Prostate gland (tissue), 2 donors: Measurements from ENCODE around the gene WDR20. TPM values are rescaled to one million over a fixed set of nuclear protein-coding genes. Genes with fewer than 3 reads are reported as not detected.

Source experiments
- DNase-seq: peaks from one replicate; pipeline ENCODE4 v3.0.0-alpha.2; 2019; ENCODE audit warnings: low spot score
- H3K27ac ChIP-seq, 2 donors: fragments of 200-600 bp; sonication (generic); 2 replicates each; pipeline ENCODE4 v1.5.1; 2017 to 2019
- H3K27me3 ChIP-seq: fragments of 200-600 bp; sonication (generic); replicated peaks from 2 replicates; pipeline ENCODE4 v1.5.1; 2019; ENCODE audit not compliant: insufficient read depth
- H3K36me3 ChIP-seq, 2 donors: fragments of 200-600 bp; sonication (generic); 1 replicate in 1 of 2; 2 replicates in 1 of 2; pipeline versions ENCODE4 v1.5.1 to v1.8.1; 2017 to 2019
- H3K4me1 ChIP-seq: fragments of 200-600 bp; sonication (generic); replicated peaks from 2 replicates; pipeline ENCODE4 v1.5.1; 2019
- H3K4me3 ChIP-seq, 2 donors: fragments of 200-600 bp; sonication (generic); 2 replicates each; pipeline ENCODE4 v1.5.1; 2017 to 2019
- H3K9me3 ChIP-seq: fragments of 200-600 bp; sonication (generic); 2 replicates; pipeline ENCODE4 v1.5.1; 2017
- CTCF ChIP-seq, 4 experiments: fragments of 200-600 bp in 2 of 4; fragments of 450-650 bp in 2 of 4; sonication (generic) in 2 of 4; IDR thresholded peaks; 1 replicate in 3 of 4; 2 replicates in 1 of 4; pipeline ENCODE4 v1.5.1; 2016 to 2019; ENCODE audit warnings: antibody characterized with exemption in 4 of 4, mild to moderate bottlenecking in 2 of 4, moderate library complexity in 2 of 4
- POLR2A ChIP-seq: fragments of 450-650 bp; IDR thresholded peaks from one replicate; pipeline ENCODE4 v1.6.1; 2016; ENCODE audit warnings: antibody characterized with exemption, mild to moderate bottlenecking
- POLR2AphosphoS5 ChIP-seq: sonication (generic); formaldehyde crosslinking; IDR thresholded peaks from one replicate; pipeline ENCODE4 v1.6.1; 2017; ENCODE audit warnings: antibody characterized with exemption
- WGBS: methylation state at CpG from one replicate; pipeline ENCODE4 v1.1.5; 2018; 5-methylcytosine and 5-hydroxymethylcytosine counted together
- intact Hi-C: fragments of 100-400 bp; cut with DNase I; formaldehyde crosslinking; loops from one replicate; pipeline ENCODE4 v1.14.2; 2022
- total RNA-seq, 2 donors: library from RNA; depleted of rRNA; stranded (reverse); fragments of >200 nt; gene quantifications; one replicate each; pipeline ENCODE4 v1.1.0, GENCODE V29; 2016

The WDR20 gene
- total RNA-seq, 2 donors from 2014 or later = 36.6 to 38.6 TPM

- WGBS = 67% methylated on average over 9 of the region's 9 CpGs
- Histone ChIP-seq H3K9me3 (no peaks in the 10 kb centered on the region), H3K27ac (no peak overlapping the region), H3K4me1 (no peaks in the 10 kb centered on the region), H3K4me3 (no peak overlapping the region), H3K27me3 (no peaks in the 10 kb centered on the region), H3K36me3 (no peaks in the 10 kb centered on the region)
- DNase-seq = no peak
- TF ChIP-seq POLR2A = no peak
- TF ChIP-seq CTCF (IDR thresholded peaks at IDR 0.05) = no peak
- no peak for TF ChIP-seq POLR2AphosphoS5
- intact Hi-C loops = no loop called here
Measured at GRCh38 chr14:102182936-102183619, 43.4 kb downstream of the WDR20 start.

DNA sequence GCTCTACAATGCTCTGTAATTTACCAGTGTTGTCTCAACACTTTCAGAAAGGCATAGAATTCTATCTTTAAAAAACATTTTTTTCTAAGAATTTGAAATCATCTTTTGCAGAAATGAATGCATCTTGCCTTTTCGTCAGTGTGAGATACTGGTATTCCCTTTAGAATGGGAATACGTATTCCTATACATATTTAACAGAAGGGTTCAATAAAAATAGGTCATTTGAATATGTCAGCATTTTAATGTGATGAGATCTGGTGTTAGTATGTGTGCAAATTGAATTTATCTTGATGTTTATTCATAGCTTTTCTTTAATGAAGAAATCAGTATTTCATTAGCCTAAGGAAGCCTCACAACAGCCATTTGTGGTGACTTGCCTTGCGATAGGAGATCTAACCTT is 44.2 kb downstream of the WDR20 start:
- WGBS = 97% methylated on average over 3 of the region's 3 CpGs
- no peak for DNase-seq
- Histone ChIP-seq H3K9me3 (no peaks in the 10 kb centered on the region), H3K27ac (no peak overlapping the region), H3K4me3 (no peak overlapping the region), H3K36me3 (no peaks in the 10 kb centered on the region), H3K27me3 (no peaks in the 10 kb centered on the region), H3K4me1 (no peaks in the 10 kb centered on the region)
- no peak for TF ChIP-seq POLR2AphosphoS5
- intact Hi-C loops = no loop called here

- 83% methylated on average over 14 of the region's 14 CpGs for WGBS
- intact Hi-C loops = no loop called here
- H3K36me3 ChIP-seq = no peaks in the 10 kb centered on the region
- H3K27ac ChIP-seq = no peak overlapping the region
- no peaks in the 10 kb centered on the region for H3K4me1 ChIP-seq
- TF ChIP-seq CTCF (IDR thresholded peaks at IDR 0.05) = no peak
- no peak for TF ChIP-seq POLR2A
- no peak for TF ChIP-seq POLR2AphosphoS5
- no peaks in the 10 kb centered on the region for H3K9me3 ChIP-seq
- no peak overlapping the region for H3K4me3 ChIP-seq
- no peaks in the 10 kb centered on the region for H3K27me3 ChIP-seq
- no peak for DNase-seq
Measured at GRCh38 chr14:102184316-102185035, 44.8 kb downstream of the WDR20 start.

- DNase-seq = no peak
- Histone ChIP-seq H3K4me1 (no peaks in the 10 kb centered on the region), H3K4me3 (no peak overlapping the region), H3K36me3 (no peaks in the 10 kb centered on the region), H3K27me3 (no peaks in the 10 kb centered on the region), H3K27ac (no peak overlapping the region), H3K9me3 (no peaks in the 10 kb centered on the region)
- WGBS = 73% methylated on average over 8 of the region's 8 CpGs
- intact Hi-C loops = no loop called here
- TF ChIP-seq CTCF (IDR thresholded peaks at IDR 0.05) (no peak), POLR2A (no peak), POLR2AphosphoS5 (no peak)
Measured at GRCh38 chr14:102185360-102185759, 45.7 kb downstream of the WDR20 start.

DNA sequence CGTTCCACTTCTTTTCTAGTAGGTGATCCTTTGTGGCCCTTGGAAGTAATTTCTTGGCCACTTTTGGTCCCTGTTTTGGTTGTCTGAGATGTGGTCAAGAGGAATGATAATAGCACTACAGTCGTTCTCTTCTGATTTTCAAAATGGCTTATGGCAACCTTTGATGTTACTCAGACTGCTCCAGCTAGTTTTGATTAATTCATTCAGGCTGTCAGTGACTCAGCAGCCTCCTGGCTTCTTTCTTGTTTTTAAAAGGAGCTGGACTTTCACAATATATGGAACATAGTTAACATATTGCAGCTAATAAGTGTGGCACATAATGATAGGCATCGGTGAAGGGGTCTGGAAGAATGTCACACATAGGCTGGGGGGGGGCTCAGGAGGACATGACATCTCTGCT is 47.3 kb downstream of the WDR20 start:
- no peak overlapping the region for H3K4me3 ChIP-seq
- H3K9me3 ChIP-seq = no peaks in the 10 kb centered on the region
- no peak overlapping the region for H3K27ac ChIP-seq

More for the DNA sequence above, 47.3 kb downstream of the WDR20 start:
- DNase-seq = no peak
- intact Hi-C loops = no loop called here
- no peaks in the 10 kb centered on the region for H3K27me3 ChIP-seq
- H3K36me3 ChIP-seq = no peaks in the 10 kb centered on the region
- TF ChIP-seq POLR2A = no peak
- no peak for TF ChIP-seq CTCF (IDR thresholded peaks at IDR 0.05)
- TF ChIP-seq POLR2AphosphoS5 = no peak
- 44% methylated on average over 3 of the region's 3 CpGs for WGBS
- no peaks in the 10 kb centered on the region for H3K4me1 ChIP-seq
